ENCODE results near the gene AVP. TPM values are rescaled to one million over a fixed set of nuclear protein-coding genes. Genes with fewer than 3 reads are reported as not detected.

Gene AVP
- polyA plus RNA-seq, 1 donor (not counting 4 experiments of a cell fraction or from before 2014, with no cell fraction given): not detected

GRCh38 chr20:3121271-3121911, 36.9 kb upstream of the AVP start:
- no peak overlapping the region for H2AFZ ChIP-seq (ENCODE audit: control insufficient read depth, low read length)
- TF ChIP-seq EZH2 (IDR thresholded peaks at IDR 0.05; ENCODE audit: low read length): no peak
- no peak for TF ChIP-seq CTCF (optimal IDR thresholded peaks at IDR 0.05 in 1 of 3, IDR thresholded peaks at IDR 0.05 in 1 of 3, conservative IDR thresholded peaks at IDR 0.05 in 1 of 3; ENCODE audit: extremely low read depth in 1 of 3, insufficient read depth in 2 of 3, low read length in 3 of 3)
- no peaks in the 10 kb centered on the region for H3K79me2 ChIP-seq (ENCODE audit: control insufficient read depth, insufficient read depth, low read length)
- DNase-seq (ENCODE audit: low read depth, low spot score): no peak
- FAIRE-seq: no peak
- no peaks in the 10 kb centered on the region for H3K9me3 ChIP-seq (ENCODE audit: control insufficient read depth, low read depth, low read length)
- H3K9ac ChIP-seq (ENCODE audit: control insufficient read depth, extremely low read depth, insufficient read depth, low read length): no peak overlapping the region
- peaks cover 7 to 9% of the 10 kb centered on the region in 2 experiments for H3K36me3 ChIP-seq (ENCODE audit: control insufficient read depth in 2 of 2, extremely low read depth in 1 of 2, insufficient read depth in 2 of 2, low read length in 2 of 2)
- peaks cover 9% of the 10 kb centered on the region for H3K4me1 ChIP-seq (ENCODE audit: control insufficient read depth, extremely low read depth, insufficient read depth, low read length)
- H3K27me3 ChIP-seq (ENCODE audit: control insufficient read depth, extremely low read depth, insufficient read depth, low read length): no peaks in the 10 kb centered on the region
- H3K4me2 ChIP-seq (ENCODE audit: control insufficient read depth, extremely low read depth, insufficient read depth, low read depth, low read length): no peak overlapping the region
- H3K27ac ChIP-seq (ENCODE audit: control insufficient read depth, insufficient read depth, low read length): no peak overlapping the region
- dilution Hi-C loops (cut with MboI; ENCODE audit: extremely low pct_ligation_motif_present, low sequenced_read_pairs): no loop called here
- H3K9me1 ChIP-seq (ENCODE audit: control insufficient read depth, extremely low read depth, insufficient read depth, low read length): no peaks in the 10 kb centered on the region
- H3K4me3 ChIP-seq (ENCODE audit: control insufficient read depth in 2 of 3, extremely low read depth in 1 of 3, insufficient read depth in 2 of 3, low read depth in 1 of 3, low read length in 3 of 3): no peak overlapping the region
- H4K20me1 ChIP-seq (ENCODE audit: control insufficient read depth, extremely low read depth, insufficient read depth, low read length): no peaks in the 10 kb centered on the region

- no peak for DNase-seq (ENCODE audit: low read depth, low spot score)
- Histone ChIP-seq H3K4me2 (ENCODE audit: control insufficient read depth, extremely low read depth, insufficient read depth, low read depth, low read length) (no peak overlapping the region), H4K20me1 (ENCODE audit: control insufficient read depth, extremely low read depth, insufficient read depth, low read length) (peaks cover 2% of the 10 kb centered on the region), H3K27me3 (ENCODE audit: control insufficient read depth, extremely low read depth, insufficient read depth, low read length) (no peaks in the 10 kb centered on the region), H3K36me3 (ENCODE audit: control insufficient read depth in 2 of 2, extremely low read depth in 1 of 2, insufficient read depth in 2 of 2, low read length in 2 of 2) (peaks cover 7 to 10% of the 10 kb centered on the region in 2 experiments), H3K9me3 (ENCODE audit: control insufficient read depth, low read depth, low read length) (no peaks in the 10 kb centered on the region), H3K4me3 (ENCODE audit: control insufficient read depth in 2 of 3, extremely low read depth in 1 of 3, insufficient read depth in 2 of 3, low read depth in 1 of 3, low read length in 3 of 3) (no peak overlapping the region), H3K9ac (ENCODE audit: control insufficient read depth, extremely low read depth, insufficient read depth, low read length) (no peak overlapping the region), H3K9me1 (ENCODE audit: control insufficient read depth, extremely low read depth, insufficient read depth, low read length) (no peaks in the 10 kb centered on the region), H2AFZ (ENCODE audit: control insufficient read depth, low read length) (no peak overlapping the region), H3K4me1 (ENCODE audit: control insufficient read depth, extremely low read depth, insufficient read depth, low read length) (peaks cover 9% of the 10 kb centered on the region), H3K27ac (ENCODE audit: control insufficient read depth, insufficient read depth, low read length) (no peak overlapping the region), H3K79me2 (ENCODE audit: control insufficient read depth, insufficient read depth, low read length) (no peaks in the 10 kb centered on the region)
- dilution Hi-C loops (cut with MboI; ENCODE audit: extremely low pct_ligation_motif_present, low sequenced_read_pairs): no loop called here
- TF ChIP-seq CTCF (optimal IDR thresholded peaks at IDR 0.05 in 1 of 3, IDR thresholded peaks at IDR 0.05 in 1 of 3, conservative IDR thresholded peaks at IDR 0.05 in 1 of 3; ENCODE audit: extremely low read depth in 1 of 3, insufficient read depth in 2 of 3, low read length in 3 of 3) (no peak), EZH2 (IDR thresholded peaks at IDR 0.05; ENCODE audit: low read length) (no peak)
- no peak for FAIRE-seq
These were observed 34.5 kb upstream of the AVP start for GRCh38 chr20:3119044-3119443.

Data from keratinocyte (primary cell).